Suprapubic skin (tissue), 4 donors: Measurements from ENCODE around the gene SLCO3A1. TPM values are rescaled to one million over a fixed set of nuclear protein-coding genes. Genes with fewer than 3 reads are reported as not detected.

Experiments used
- DNase-seq, 2 donors: peaks; one replicate each; pipeline ENCODE4 v3.0.0-alpha.2; 2019; ENCODE audit warnings: low spot score in 2 of 2
- H3K27ac ChIP-seq: fragments of 200-600 bp; sonication (generic); one replicate; pipeline ENCODE4 v1.5.1; 2019
- H3K27me3 ChIP-seq: fragments of 200-600 bp; sonication (generic); one replicate; pipeline ENCODE4 v1.5.1; 2019
- H3K36me3 ChIP-seq: fragments of 200-600 bp; sonication (generic); one replicate; pipeline ENCODE4 v1.5.1; 2019
- H3K4me1 ChIP-seq: fragments of 200-600 bp; sonication (generic); one replicate; pipeline ENCODE4 v1.5.1; 2019
- H3K4me3 ChIP-seq: fragments of 200-600 bp; sonication (generic); one replicate; pipeline ENCODE4 v1.5.1; 2019; ENCODE audit warnings: mild to moderate bottlenecking
- H3K9me3 ChIP-seq: fragments of 200-600 bp; sonication (generic); one replicate; pipeline ENCODE4 v1.5.1; 2019
- CTCF ChIP-seq, 2 donors: fragments of 200-600 bp in 1 of 2; fragments of 450-650 bp in 1 of 2; sonication (generic) in 1 of 2; IDR thresholded peaks; one replicate each; pipeline ENCODE4 v1.5.1; 2016 to 2019; ENCODE audit warnings: antibody characterized with exemption in 2 of 2, mild to moderate bottlenecking in 1 of 2, moderate library complexity in 1 of 2
- EP300 ChIP-seq: sonication (generic); formaldehyde crosslinking; IDR thresholded peaks from one replicate; pipeline ENCODE4 v1.6.1; 2017; ENCODE audit warnings: antibody characterized with exemption
- POLR2A ChIP-seq, 2 donors: fragments of 450-650 bp; IDR thresholded peaks; one replicate each; pipeline ENCODE4 v1.6.1; 2017; ENCODE audit warnings: antibody characterized with exemption in 2 of 2, mild to moderate bottlenecking in 2 of 2, moderate library complexity in 2 of 2
- POLR2AphosphoS5 ChIP-seq, 3 donors: sonication (generic); formaldehyde crosslinking; IDR thresholded peaks; one replicate each; pipeline ENCODE4 v1.6.1; 2017; ENCODE audit warnings: antibody characterized with exemption in 3 of 3
- WGBS: methylation state at CpG from one replicate; pipeline ENCODE4 v1.1.5; 2018; 5-methylcytosine and 5-hydroxymethylcytosine counted together
- total RNA-seq, 4 donors: library from RNA; depleted of rRNA; stranded (reverse); fragments of >200 nt; gene quantifications; one replicate each; pipeline ENCODE4 v1.1.0, GENCODE V29; 2016

SLCO3A1 gene
- total RNA-seq, 4 donors from 2014 or later, result 29.0 to 131 (median 44.6) TPM

GRCh38 chr15:91892436-91892835 is 38.9 kb downstream of the SLCO3A1 start:
- no peaks in the 10 kb centered on the region for H3K27me3 ChIP-seq
- H3K4me1 ChIP-seq, result peaks cover 64% of the 10 kb centered on the region
- H3K9me3 ChIP-seq, result no peaks in the 10 kb centered on the region
- 89% methylated on average over 5 of the region's 5 CpGs for WGBS
- no peak overlapping the region for H3K27ac ChIP-seq
- no peak for DNase-seq
- H3K4me3 ChIP-seq, result no peak overlapping the region
- no peaks in the 10 kb centered on the region for H3K36me3 ChIP-seq
- TF ChIP-seq POLR2AphosphoS5 (IDR thresholded peaks at IDR 0.05) (no peak), POLR2A (IDR thresholded peaks at IDR 0.05) (no peak), CTCF (IDR thresholded peaks at IDR 0.05) (no peak), EP300 (no peak)

- Histone ChIP-seq H3K4me3 (no peak overlapping the region), H3K4me1 (peaks cover 54% of the 10 kb centered on the region), H3K9me3 (no peaks in the 10 kb centered on the region), H3K27me3 (no peaks in the 10 kb centered on the region), H3K36me3 (no peaks in the 10 kb centered on the region), H3K27ac (peak overlapping the region; percentile 50)
- 61% methylated on average over 5 of the region's 5 CpGs for WGBS
- TF ChIP-seq EP300 (no peak), POLR2A (IDR thresholded peaks at IDR 0.05) (no peak), POLR2AphosphoS5 (IDR thresholded peaks at IDR 0.05) (no peak)
- DNase-seq, result no peak
These were observed 41.1 kb downstream of the SLCO3A1 start for GRCh38 chr15:91894606-91895005.

GRCh38 chr15:91895051-91895450 is 41.5 kb downstream of the SLCO3A1 start:
- Histone ChIP-seq H3K4me3 (no peak overlapping the region), H3K27ac (peak overlapping the region; percentile 50), H3K9me3 (no peaks in the 10 kb centered on the region), H3K36me3 (no peaks in the 10 kb centered on the region), H3K27me3 (no peaks in the 10 kb centered on the region), H3K4me1 (peaks cover 52% of the 10 kb centered on the region)
- no peak for DNase-seq
- TF ChIP-seq POLR2AphosphoS5 (IDR thresholded peaks at IDR 0.05) (no peak), CTCF (IDR thresholded peaks at IDR 0.05) (no peak), POLR2A (IDR thresholded peaks at IDR 0.05) (no peak), EP300 (no peak)
- whole genome bisulfite sequencing, result 87% methylated on average over 1 of the region's 1 CpG

- no peak overlapping the region for H3K4me3 ChIP-seq
- H3K36me3 ChIP-seq, result no peaks in the 10 kb centered on the region
- H3K9me3 ChIP-seq, result no peaks in the 10 kb centered on the region
- no peak for DNase-seq
- no peak overlapping the region for H3K27ac ChIP-seq
- H3K27me3 ChIP-seq, result no peaks in the 10 kb centered on the region
- 66% methylated on average over 5 of the region's 5 CpGs for WGBS
- H3K4me1 ChIP-seq, result peaks cover 41% of the 10 kb centered on the region
- no peak for TF ChIP-seq CTCF (IDR thresholded peaks at IDR 0.05)
- TF ChIP-seq EP300, result no peak
- no peak for TF ChIP-seq POLR2A (IDR thresholded peaks at IDR 0.05)
- no peak for TF ChIP-seq POLR2AphosphoS5 (IDR thresholded peaks at IDR 0.05)
These were observed 43.0 kb downstream of the SLCO3A1 start for GRCh38 chr15:91896341-91897055.

- Histone ChIP-seq H3K4me3 (no peak overlapping the region), H3K27ac (no peak overlapping the region), H3K9me3 (no peaks in the 10 kb centered on the region), H3K36me3 (no peaks in the 10 kb centered on the region), H3K27me3 (no peaks in the 10 kb centered on the region), H3K4me1 (peaks cover 41% of the 10 kb centered on the region)
- DNase-seq, result no peak
- WGBS, result 86% methylated on average over 14 of the region's 14 CpGs
- TF ChIP-seq POLR2AphosphoS5 (IDR thresholded peaks at IDR 0.05) (no peak), EP300 (no peak), POLR2A (IDR thresholded peaks at IDR 0.05) (no peak), CTCF (IDR thresholded peaks at IDR 0.05) (no peak)
These were observed 44.3 kb downstream of the SLCO3A1 start for GRCh38 chr15:91897585-91898372.
